K562 (cell line): ENCODE data around the gene GP1BA. TPM values are rescaled to one million over a fixed set of nuclear protein-coding genes. Genes with fewer than 3 reads are reported as not detected.

ENCODE experiments used
- CEBPG ChIP-seq, 3 experiments: fragments of 200-800 bp in 1 of 3; sonication (Bioruptor generic) in 1 of 3; sonication (generic) in 1 of 3; formaldehyde crosslinking in 1 of 3; IDR thresholded peaks in 2 of 3; conservative IDR thresholded peaks in 1 of 3; 2 replicates each; pipeline versions ENCODE4 v1.6.1 to v1.8.0; 2016 to 2022; ENCODE audit warnings: missing compliant biosample characterization in 2 of 3, missing genetic modification characterization in 2 of 3, mild to moderate bottlenecking in 1 of 3, missing genetic modification reagents in 1 of 3
- EP400 ChIP-seq: fragments of 450-650 bp; IDR thresholded peaks from 2 replicates; pipeline ENCODE4 v1.6.1; 2017; ENCODE audit warnings: antibody characterized with exemption, mild to moderate bottlenecking, moderate library complexity
- HNRNPK ChIP-seq: fragments of 200-400 bp; formaldehyde crosslinking; IDR thresholded peaks from one replicate; pipeline ENCODE4 v1.6.1; 2018; ENCODE audit warnings: mild to moderate bottlenecking, low read depth, low read length; ENCODE audit not compliant: poor library complexity, severe bottlenecking
- RB1 ChIP-seq: fragments of 450-650 bp; IDR thresholded peaks from 2 replicates; pipeline ENCODE4 v1.6.1; 2017; ENCODE audit warnings: low read depth, mild to moderate bottlenecking
- TAL1 ChIP-seq: fragments of 450-650 bp; IDR thresholded peaks from 2 replicates; pipeline ENCODE4 v1.6.1; 2016; ENCODE audit warnings: mild to moderate bottlenecking
- TEAD1 ChIP-seq, 2 experiments: fragments of 450-650 bp in 1 of 2; sonication (generic) in 1 of 2; formaldehyde crosslinking; IDR thresholded peaks; 2 replicates each; pipeline versions ENCODE4 v1.4.0 to v1.8.0; 2020 to 2022; ENCODE audit warnings: mild to moderate bottlenecking in 2 of 2, missing genetic modification reagents in 1 of 2
- ZC3H4 ChIP-seq: sonication (generic); formaldehyde crosslinking; IDR thresholded peaks from 2 replicates; pipeline ENCODE4 v1.9.0; 2021; ENCODE audit warnings: missing genetic modification reagents, borderline replicate concordance
- ZNF274 ChIP-seq: IDR thresholded peaks from 2 replicates; pipeline ENCODE4 v1.6.1; 2011; ENCODE audit warnings: low read depth, mild to moderate bottlenecking, low read length, moderate library complexity, borderline replicate concordance
- ZNF347 ChIP-seq: fragments of 450-650 bp; formaldehyde crosslinking; IDR thresholded peaks from 2 replicates; pipeline ENCODE4 v1.4.0; 2020; ENCODE audit warnings: low read depth, mild to moderate bottlenecking, moderate library complexity
- ZNF584 ChIP-seq: fragments of 200-800 bp; sonication (Bioruptor generic); IDR thresholded peaks from 2 replicates; pipeline ENCODE4 v1.6.1; 2016; ENCODE audit warnings: low read depth, mild to moderate bottlenecking, missing genetic modification characterization, missing compliant biosample characterization
- polyA plus RNA-seq, 8 experiments: library from polyadenylated mRNA; depleted of rRNA in 4 of 8; stranded (reverse) in 5 of 8; unstranded in 3 of 8; fragments of >200 nt; fragmentation: Nextera tagmentation in 2 of 8; fragmentation: Illumina TruSeq in 1 of 8; extraction: Ambion mirVana in 2 of 8; extraction: Trizol in 1 of 8; gene quantifications; 2 replicates each; pipeline versions ENCODE4 v1.2.1 to v1.2.3, GENCODE V29; 2011 to 2014; ENCODE audit warnings: inconsistent platforms in 1 of 8, missing spikeins in 1 of 8
- total RNA-seq, 7 experiments: library from RNA; depleted of rRNA in 6 of 7; stranded (reverse); fragments of >200 nt in 6 of 7; fragmentation: Illumina TruSeq in 2 of 7; extraction: Trizol in 2 of 7; gene quantifications; 2 replicates each; pipeline versions ENCODE4 v1.2.1 to v1.2.3, GENCODE V29; 2011 to 2021; ENCODE audit warnings: low replicate concordance in 1 of 7
- TF ChIP-seq, protein P1 (sequence below), 2 experiments: fragments of 450-650 bp in 1 of 2; sonication (generic) in 1 of 2; formaldehyde crosslinking in 1 of 2; IDR thresholded peaks; 2 replicates each; pipeline versions ENCODE4 v1.7.1 to v1.9.0; 2016 to 2022; ENCODE audit warnings: inconsistent platforms in 1 of 2, mild to moderate bottlenecking in 1 of 2, missing genetic modification reagents in 1 of 2
- TF ChIP-seq, protein P2 (sequence below): conservative IDR thresholded peaks from 2 replicates; pipeline ENCODE4 v1.6.1; 2011; ENCODE audit warnings: low read depth, mild to moderate bottlenecking, low read length; ENCODE audit not compliant: control insufficient read depth
- TF ChIP-seq, protein P3 (sequence below), 2 experiments: fragments of 150-350 bp in 1 of 2; IDR thresholded peaks; 2 replicates each; pipeline ENCODE4 v1.6.1; 2012 to 2016; ENCODE audit warnings: low read depth in 2 of 2, low read length in 2 of 2, mild to moderate bottlenecking in 1 of 2, moderate library complexity in 1 of 2

The GP1BA gene
- total and polyA plus RNA-seq, 9 of the 15 experiments (the other 6 are each of a cell fraction or from before 2014, with no cell fraction given), result 0.01 TPM; not detected in 8

DNA sequence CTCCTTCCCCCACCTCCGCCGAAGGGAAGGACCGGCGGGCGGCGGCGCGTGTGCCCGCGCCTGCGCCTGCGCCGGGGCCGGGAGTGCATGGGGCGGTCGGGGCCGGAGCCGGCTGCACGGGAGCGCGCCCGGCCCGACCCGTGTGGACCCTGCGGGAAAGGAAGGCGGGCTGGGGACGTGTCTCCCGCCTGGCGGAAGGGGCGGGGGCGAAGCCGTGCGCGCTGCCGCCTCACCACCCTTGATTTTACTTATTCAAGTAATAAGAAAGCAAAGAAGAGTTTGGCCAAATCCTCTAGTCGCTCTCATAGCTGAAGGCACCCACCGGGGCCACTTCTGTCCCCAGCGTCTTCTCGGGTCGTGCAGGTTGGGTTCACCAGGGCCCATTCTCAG is 16.8 kb downstream of the GP1BA start (continued):
- TF ChIP-seq, protein P1, sequence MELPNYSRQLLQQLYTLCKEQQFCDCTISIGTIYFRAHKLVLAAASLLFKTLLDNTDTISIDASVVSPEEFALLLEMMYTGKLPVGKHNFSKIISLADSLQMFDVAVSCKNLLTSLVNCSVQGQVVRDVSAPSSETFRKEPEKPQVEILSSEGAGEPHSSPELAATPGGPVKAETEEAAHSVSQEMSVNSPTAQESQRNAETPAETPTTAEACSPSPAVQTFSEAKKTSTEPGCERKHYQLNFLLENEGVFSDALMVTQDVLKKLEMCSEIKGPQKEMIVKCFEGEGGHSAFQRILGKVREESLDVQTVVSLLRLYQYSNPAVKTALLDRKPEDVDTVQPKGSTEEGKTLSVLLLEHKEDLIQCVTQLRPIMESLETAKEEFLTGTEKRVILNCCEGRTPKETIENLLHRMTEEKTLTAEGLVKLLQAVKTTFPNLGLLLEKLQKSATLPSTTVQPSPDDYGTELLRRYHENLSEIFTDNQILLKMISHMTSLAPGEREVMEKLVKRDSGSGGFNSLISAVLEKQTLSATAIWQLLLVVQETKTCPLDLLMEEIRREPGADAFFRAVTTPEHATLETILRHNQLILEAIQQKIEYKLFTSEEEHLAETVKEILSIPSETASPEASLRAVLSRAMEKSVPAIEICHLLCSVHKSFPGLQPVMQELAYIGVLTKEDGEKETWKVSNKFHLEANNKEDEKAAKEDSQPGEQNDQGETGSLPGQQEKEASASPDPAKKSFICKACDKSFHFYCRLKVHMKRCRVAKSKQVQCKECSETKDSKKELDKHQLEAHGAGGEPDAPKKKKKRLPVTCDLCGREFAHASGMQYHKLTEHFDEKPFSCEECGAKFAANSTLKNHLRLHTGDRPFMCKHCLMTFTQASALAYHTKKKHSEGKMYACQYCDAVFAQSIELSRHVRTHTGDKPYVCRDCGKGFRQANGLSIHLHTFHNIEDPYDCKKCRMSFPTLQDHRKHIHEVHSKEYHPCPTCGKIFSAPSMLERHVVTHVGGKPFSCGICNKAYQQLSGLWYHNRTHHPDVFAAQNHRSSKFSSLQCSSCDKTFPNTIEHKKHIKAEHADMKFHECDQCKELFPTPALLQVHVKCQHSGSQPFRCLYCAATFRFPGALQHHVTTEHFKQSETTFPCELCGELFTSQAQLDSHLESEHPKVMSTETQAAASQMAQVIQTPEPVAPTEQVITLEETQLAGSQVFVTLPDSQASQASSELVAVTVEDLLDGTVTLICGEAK (IDR thresholded peaks at IDR 0.05), result no peak
- TF ChIP-seq, protein P1 (CRISPR knock-in tag; IDR thresholded peaks at IDR 0.05), result no peak
- TF ChIP-seq HNRNPK (no peak), CEBPG (CRISPR knock-in tag; IDR thresholded peaks at IDR 0.05) (no peak), CEBPG (tag; conservative IDR thresholded peaks at IDR 0.05 in 1 of 2, IDR thresholded peaks at IDR 0.05 in 1 of 2) (peak in 1 of 2 experiments; percentile 2; a peak in 1 of 4 replicates), TAL1 (no peak), ZNF347 (CRISPR knock-in tag) (no peak), ZNF584 (CRISPR knock-in tag) (no peak), TEAD1 (CRISPR knock-in tag; IDR thresholded peaks at IDR 0.05) (no peak), ZC3H4 (CRISPR knock-in tag) (no peak), ZNF274 (no peak), RB1 (peak; percentile 65; the same call in 1 of the 2 replicates), EP400 (0 out of 2 replicates have a peak, but pooled peaks have one; percentile 2)
- TF ChIP-seq, protein P2, sequence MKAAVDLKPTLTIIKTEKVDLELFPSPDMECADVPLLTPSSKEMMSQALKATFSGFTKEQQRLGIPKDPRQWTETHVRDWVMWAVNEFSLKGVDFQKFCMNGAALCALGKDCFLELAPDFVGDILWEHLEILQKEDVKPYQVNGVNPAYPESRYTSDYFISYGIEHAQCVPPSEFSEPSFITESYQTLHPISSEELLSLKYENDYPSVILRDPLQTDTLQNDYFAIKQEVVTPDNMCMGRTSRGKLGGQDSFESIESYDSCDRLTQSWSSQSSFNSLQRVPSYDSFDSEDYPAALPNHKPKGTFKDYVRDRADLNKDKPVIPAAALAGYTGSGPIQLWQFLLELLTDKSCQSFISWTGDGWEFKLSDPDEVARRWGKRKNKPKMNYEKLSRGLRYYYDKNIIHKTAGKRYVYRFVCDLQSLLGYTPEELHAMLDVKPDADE, result 0 out of 2 replicates have a peak, but pooled peaks have one; percentile 49
- TF ChIP-seq, protein P3, sequence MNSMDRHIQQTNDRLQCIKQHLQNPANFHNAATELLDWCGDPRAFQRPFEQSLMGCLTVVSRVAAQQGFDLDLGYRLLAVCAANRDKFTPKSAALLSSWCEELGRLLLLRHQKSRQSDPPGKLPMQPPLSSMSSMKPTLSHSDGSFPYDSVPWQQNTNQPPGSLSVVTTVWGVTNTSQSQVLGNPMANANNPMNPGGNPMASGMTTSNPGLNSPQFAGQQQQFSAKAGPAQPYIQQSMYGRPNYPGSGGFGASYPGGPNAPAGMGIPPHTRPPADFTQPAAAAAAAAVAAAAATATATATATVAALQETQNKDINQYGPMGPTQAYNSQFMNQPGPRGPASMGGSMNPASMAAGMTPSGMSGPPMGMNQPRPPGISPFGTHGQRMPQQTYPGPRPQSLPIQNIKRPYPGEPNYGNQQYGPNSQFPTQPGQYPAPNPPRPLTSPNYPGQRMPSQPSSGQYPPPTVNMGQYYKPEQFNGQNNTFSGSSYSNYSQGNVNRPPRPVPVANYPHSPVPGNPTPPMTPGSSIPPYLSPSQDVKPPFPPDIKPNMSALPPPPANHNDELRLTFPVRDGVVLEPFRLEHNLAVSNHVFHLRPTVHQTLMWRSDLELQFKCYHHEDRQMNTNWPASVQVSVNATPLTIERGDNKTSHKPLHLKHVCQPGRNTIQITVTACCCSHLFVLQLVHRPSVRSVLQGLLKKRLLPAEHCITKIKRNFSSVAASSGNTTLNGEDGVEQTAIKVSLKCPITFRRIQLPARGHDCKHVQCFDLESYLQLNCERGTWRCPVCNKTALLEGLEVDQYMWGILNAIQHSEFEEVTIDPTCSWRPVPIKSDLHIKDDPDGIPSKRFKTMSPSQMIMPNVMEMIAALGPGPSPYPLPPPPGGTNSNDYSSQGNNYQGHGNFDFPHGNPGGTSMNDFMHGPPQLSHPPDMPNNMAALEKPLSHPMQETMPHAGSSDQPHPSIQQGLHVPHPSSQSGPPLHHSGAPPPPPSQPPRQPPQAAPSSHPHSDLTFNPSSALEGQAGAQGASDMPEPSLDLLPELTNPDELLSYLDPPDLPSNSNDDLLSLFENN (IDR thresholded peaks at IDR 0.05; ENCODE audit: low read depth in 2 of 2, low read length in 2 of 2), result no peak
